Measurements from ENCODE around the gene ATF6B. TPM values are rescaled to one million over a fixed set of nuclear protein-coding genes. Genes with fewer than 3 reads are reported as not detected.

ATF6B gene
- total RNA-seq, 4 donors from 2014 or later = 27.3 to 45.4 (median 30.0) TPM

- DNase-seq = no peak
- Histone ChIP-seq H3K9me3 (no peaks in the 10 kb centered on the region), H3K27me3 (peaks cover 0 to 6% (median 0%) of the 10 kb centered on the region in 4 donors), H3K27ac (peak overlapping the region; percentile 87 to 98 (median 94)), H3K36me3 (peaks cover 16 to 40% (median 22%) of the 10 kb centered on the region in 3 donors), H3K4me1 (peaks cover 19 to 61% (median 26%) of the 10 kb centered on the region in 3 donors), H3K4me3 (peak overlapping the region; percentile 61 to 95 (median 78))
- TF ChIP-seq POLR2A (IDR thresholded peaks at IDR 0.05) = no peak
- peak; percentile 28 to 77 (median 66) for TF ChIP-seq CTCF (IDR thresholded peaks at IDR 0.05)
- 0 to 8% methylated on average over 4 to 10 of the region's 34 CpGs for WGBS, 2 donors
- intact Hi-C loops (cut with DNase I) = no loop called here
Measured at GRCh38 chr6:32154514-32155161, 26.6 kb upstream of the ATF6B start.

- 0 to 1% methylated on average over 16 to 45 of the region's 52 CpGs for WGBS, 2 donors
- no peaks in the 10 kb centered on the region for H3K9me3 ChIP-seq
- peaks cover 15 to 40% (median 22%) of the 10 kb centered on the region in 3 donors for H3K36me3 ChIP-seq
- TF ChIP-seq POLR2A (IDR thresholded peaks at IDR 0.05) = peak in 2 of 4 donors; percentile 19 to 29
- TF ChIP-seq CTCF (IDR thresholded peaks at IDR 0.05) = peak in 4 of 6 experiments; percentile 11 to 25 (median 14)
- no peak for DNase-seq
- H3K4me3 ChIP-seq = peak within 1 kb of the TSS; percentile 61 to 95 (median 78)
- intact Hi-C loops (cut with DNase I) = no loop called here
- H3K4me1 ChIP-seq = peaks cover 19 to 67% (median 26%) of the 10 kb centered on the region in 3 donors
- H3K27me3 ChIP-seq = peaks cover 0 to 14% (median 0%) of the 10 kb centered on the region in 4 donors
- H3K27ac ChIP-seq = peak within 1 kb of the TSS; percentile 87 to 98 (median 94)
Measured at GRCh38 chr6:32153564-32154513, 25.8 kb upstream of the ATF6B start, which contains the start of gene PPT2. Gene PPT2 (plus strand): TSS chr6:32154141. CDS start chr6:32154595, 454 bp downstream.

GRCh38 chr6:32152769-32153563 is 24.9 kb upstream of the ATF6B start:
- peaks cover 19 to 76% (median 26%) of the 10 kb centered on the region in 3 donors for H3K4me1 ChIP-seq
- peaks cover 0 to 16% (median 0%) of the 10 kb centered on the region in 4 donors for H3K27me3 ChIP-seq
- H3K27ac ChIP-seq = peak overlapping the region; percentile 87 to 98 (median 94)
- TF ChIP-seq CTCF (IDR thresholded peaks at IDR 0.05) (no peak), POLR2A (IDR thresholded peaks at IDR 0.05) (no peak)
- peak overlapping the region; percentile 61 to 95 (median 78) for H3K4me3 ChIP-seq
- H3K36me3 ChIP-seq = peaks cover 6 to 36% (median 21%) of the 10 kb centered on the region in 3 donors
- WGBS, 2 donors = 24 to 28% methylated on average over 32 to 35 of the region's 35 CpGs
- no peak for DNase-seq
- intact Hi-C loops (cut with DNase I) = no loop called here
- H3K9me3 ChIP-seq = no peaks in the 10 kb centered on the region

GRCh38 chr6:32151863-32152768 is 24.1 kb upstream of the ATF6B start, which contains the start of gene PRRT1:
Gene PRRT1 (minus strand): TSS chr6:32151939. CDS start chr6:32151827, 112 bp downstream.
- Histone ChIP-seq H3K4me3 (peak within 1 kb of the TSS; percentile 61 to 95 (median 78)), H3K27ac (peak within 1 kb of the TSS; percentile 87 to 98 (median 94)), H3K27me3 (peaks cover 0 to 16% (median 0%) of the 10 kb centered on the region in 4 donors), H3K4me1 (peaks cover 19 to 78% (median 26%) of the 10 kb centered on the region in 3 donors), H3K9me3 (no peaks in the 10 kb centered on the region), H3K36me3 (peaks cover 0 to 28% (median 13%) of the 10 kb centered on the region in 3 donors)
- WGBS, 2 donors = 19 to 31% methylated on average over 7 to 8 of the region's 24 CpGs
- no peak for TF ChIP-seq CTCF (IDR thresholded peaks at IDR 0.05)
- no peak for DNase-seq
- intact Hi-C loops (cut with DNase I) = no loop called here

Measured in esophagus squamous epithelium (tissue), 5 donors.